Keratinocyte (primary cell): Measurements from ENCODE around the gene YJU2. TPM values are rescaled to one million over a fixed set of nuclear protein-coding genes. Genes with fewer than 3 reads are reported as not detected.
"Not testable (repeated sequence)": the region's sequence is repeated elsewhere in the genome, so short reads cannot be mapped to it uniquely, and the experiment has no call there.

Experiments
- DNase-seq: peaks from one replicate; pipeline ENCODE4 v3.0.0-alpha.2; 2011; ENCODE audit warnings: low read depth, missing footprints, low spot score
- FAIRE-seq: peaks from 2 replicates; lab custom pipeline; 2011; peaks lifted over from hg19 to GRCh38; lab: Jason Lieb, UNC
- H2AFZ ChIP-seq: 2 replicates; pipeline ENCODE4 v1.6.0; 2012; ENCODE audit warnings: low read length, control low read depth, inconsistent platforms; ENCODE audit not compliant: control insufficient read depth
- H3K27ac ChIP-seq: 2 replicates; pipeline ENCODE4 v1.5.1; 2011; ENCODE audit warnings: low read length; ENCODE audit not compliant: control insufficient read depth, insufficient read depth
- H3K27me3 ChIP-seq: 3 replicates; pipeline ENCODE4 v1.6.0; 2011; ENCODE audit warnings: low read length; ENCODE audit not compliant: control insufficient read depth, insufficient read depth; ENCODE audit errors: extremely low read depth
- H3K36me3 ChIP-seq, 2 experiments: 2 replicates in 1 of 2; 3 replicates in 1 of 2; pipeline ENCODE4 v1.5.1; 2011; ENCODE audit warnings: low read length in 2 of 2, mild to moderate bottlenecking in 1 of 2; ENCODE audit not compliant: control insufficient read depth in 2 of 2, insufficient read depth in 2 of 2; ENCODE audit errors: extremely low read depth in 1 of 2
- H3K4me1 ChIP-seq: 3 replicates; pipeline ENCODE4 v1.5.1; 2011; ENCODE audit warnings: low read length; ENCODE audit not compliant: control insufficient read depth, insufficient read depth; ENCODE audit errors: extremely low read depth
- H3K4me2 ChIP-seq: 3 replicates; pipeline ENCODE4 v1.6.0; 2011; ENCODE audit warnings: low read depth, low read length; ENCODE audit not compliant: control insufficient read depth, insufficient read depth; ENCODE audit errors: extremely low read depth
- H3K4me3 ChIP-seq, 3 experiments: fragments of 200-600 bp in 1 of 3; sonication (generic) in 1 of 3; 2 replicates in 2 of 3; 3 replicates in 1 of 3; pipeline ENCODE4 v1.5.1; 2011 to 2016; ENCODE audit warnings: low read length in 3 of 3, mild to moderate bottlenecking in 3 of 3, control low read depth in 2 of 3, inconsistent platforms in 1 of 3, low read depth in 1 of 3, mixed read lengths in 1 of 3, mixed run types in 1 of 3, moderate library complexity in 1 of 3; ENCODE audit not compliant: control insufficient read depth in 2 of 3, insufficient read depth in 2 of 3; ENCODE audit errors: extremely low read depth in 1 of 3
- H3K79me2 ChIP-seq: 2 replicates; pipeline ENCODE4 v1.6.0; 2012; ENCODE audit warnings: low read length; ENCODE audit not compliant: control insufficient read depth, insufficient read depth
- H3K9ac ChIP-seq: 3 replicates; pipeline ENCODE4 v1.6.0; 2011; ENCODE audit warnings: low read length; ENCODE audit not compliant: control insufficient read depth, insufficient read depth; ENCODE audit errors: extremely low read depth
- H3K9me1 ChIP-seq: 3 replicates; pipeline ENCODE4 v1.6.0; 2011; ENCODE audit warnings: low read length; ENCODE audit not compliant: control insufficient read depth, insufficient read depth; ENCODE audit errors: extremely low read depth
- H3K9me3 ChIP-seq: 2 replicates; pipeline ENCODE4 v1.5.1; 2012; ENCODE audit warnings: low read depth, low read length; ENCODE audit not compliant: control insufficient read depth
- H4K20me1 ChIP-seq: 3 replicates; pipeline ENCODE4 v1.6.0; 2011; ENCODE audit warnings: low read length; ENCODE audit not compliant: control insufficient read depth, insufficient read depth; ENCODE audit errors: extremely low read depth
- CTCF ChIP-seq, 3 experiments: IDR thresholded peaks in 1 of 3; conservative IDR thresholded peaks in 1 of 3; optimal IDR thresholded peaks in 1 of 3; 2 replicates in 2 of 3; 3 replicates in 1 of 3; pipeline versions ENCODE3 to v1.5.1; 2011; ENCODE audit warnings: low read length in 3 of 3, mild to moderate bottlenecking in 3 of 3, moderate library complexity in 2 of 3, control low read depth in 1 of 3, inconsistent platforms in 1 of 3; ENCODE audit not compliant: insufficient read depth in 2 of 3; ENCODE audit errors: extremely low read depth in 1 of 3
- EZH2 ChIP-seq: IDR thresholded peaks from one replicate; pipeline ENCODE4 v1.6.1; 2012; ENCODE audit warnings: inconsistent platforms, mild to moderate bottlenecking, low read length, moderate library complexity
- dilution Hi-C: fragments of 300-500 bp; cut with MboI; formaldehyde crosslinking; loops from one replicate; pipeline ENCODE4 v1.7.0; 2020; ENCODE audit warnings: low sequenced_read_pairs; ENCODE audit not compliant: extremely low pct_ligation_motif_present
- polyA plus RNA-seq, 5 experiments: library from polyadenylated mRNA; depleted of rRNA in 3 of 5; stranded (reverse) in 3 of 5; stranded (forward) in 1 of 5; unstranded in 1 of 5; fragments of >200 nt; gene quantifications; 1 replicate in 1 of 5; 2 replicates in 3 of 5; 3 replicates in 1 of 5; pipeline versions ENCODE4 v1.2.1 to v1.2.3, GENCODE V29; 2011 to 2012; ENCODE audit warnings: missing spikeins in 2 of 5, low read depth in 1 of 5, low replicate concordance in 1 of 5

The YJU2 gene
- polyA plus RNA-seq, 1 donor (not counting 4 experiments of a cell fraction or from before 2014, with no cell fraction given): 13.7 TPM

- no peaks in the 10 kb centered on the region for H3K9me1 ChIP-seq
- TF ChIP-seq EZH2 (no peak), CTCF (optimal IDR thresholded peaks at IDR 0.05 in 1 of 3, IDR thresholded peaks at IDR 0.05 in 1 of 3, conservative IDR thresholded peaks at IDR 0.05 in 1 of 3; ENCODE audit: extremely low read depth in 1 of 3, insufficient read depth in 2 of 3, low read length in 3 of 3) (no peak)
- H3K9me3 ChIP-seq: no peaks in the 10 kb centered on the region
- FAIRE-seq (no peak), DNase-seq (no peak)
- dilution Hi-C loops: no loop called here
- no peak overlapping the region for H3K9ac ChIP-seq
- peaks cover 15% of the 10 kb centered on the region for H3K27me3 ChIP-seq
- H3K4me1 ChIP-seq: no peaks in the 10 kb centered on the region
- no peak overlapping the region for H3K27ac ChIP-seq
- H3K4me3 ChIP-seq: no peak overlapping the region
- H3K79me2 ChIP-seq: no peaks in the 10 kb centered on the region
- no peaks in the 10 kb centered on the region for H3K36me3 ChIP-seq
- H4K20me1 ChIP-seq: no peaks in the 10 kb centered on the region
- H2AFZ ChIP-seq: no peak overlapping the region
- no peak overlapping the region for H3K4me2 ChIP-seq
Measured at GRCh38 chr19:4228765-4229178, 18.1 kb upstream of the YJU2 start.

- no peak within 1 kb of the TSS for H3K27ac ChIP-seq
- H3K36me3 ChIP-seq: no peaks in the 10 kb centered on the region
- no peaks in the 10 kb centered on the region for H4K20me1 ChIP-seq
- no peak for FAIRE-seq
- TF ChIP-seq EZH2 (no peak), CTCF (optimal IDR thresholded peaks at IDR 0.05 in 1 of 3, IDR thresholded peaks at IDR 0.05 in 1 of 3, conservative IDR thresholded peaks at IDR 0.05 in 1 of 3; ENCODE audit: extremely low read depth in 1 of 3, insufficient read depth in 2 of 3, low read length in 3 of 3) (no peak)
- dilution Hi-C loops: no loop called here
- H3K4me3 ChIP-seq: no peak within 1 kb of the TSS
- no peak for DNase-seq
- H3K27me3 ChIP-seq: peaks cover 15% of the 10 kb centered on the region
- H3K79me2 ChIP-seq: no peaks in the 10 kb centered on the region
- no peaks in the 10 kb centered on the region for H3K4me1 ChIP-seq
- H3K4me2 ChIP-seq: peak within 1 kb of the TSS; percentile 16
- no peaks in the 10 kb centered on the region for H3K9me3 ChIP-seq
- H3K9ac ChIP-seq: no peak within 1 kb of the TSS
- no peaks in the 10 kb centered on the region for H3K9me1 ChIP-seq
- H2AFZ ChIP-seq: no peak within 1 kb of the TSS
Measured at GRCh38 chr19:4229179-4229931, 17.5 kb upstream of the YJU2 start, which contains the start of gene EBI3. Gene EBI3 (plus strand): TSS chr19:4229523. CDS start chr19:4229551, 28 bp downstream.

GRCh38 chr19:4230237-4230636 lies 16.6 kb upstream of the YJU2 start:
- H3K79me2 ChIP-seq, H3K9me3 ChIP-seq, dilution Hi-C loops, FAIRE-seq, DNase-seq, H3K4me1 ChIP-seq, H3K9me1 ChIP-seq, H3K4me2 ChIP-seq, H3K9ac ChIP-seq, H4K20me1 ChIP-seq, H3K27ac ChIP-seq, H3K4me3 ChIP-seq, H2AFZ ChIP-seq, H3K36me3 ChIP-seq: not testable (repeated sequence)
- peaks cover 15% of the 10 kb centered on the region for H3K27me3 ChIP-seq

- H2AFZ ChIP-seq, H3K9me1 ChIP-seq, H3K36me3 ChIP-seq, H3K27ac ChIP-seq, H3K4me1 ChIP-seq, H3K4me2 ChIP-seq, H3K4me3 ChIP-seq, FAIRE-seq, DNase-seq, dilution Hi-C loops, H3K9ac ChIP-seq, H3K9me3 ChIP-seq, H3K79me2 ChIP-seq, H4K20me1 ChIP-seq: not testable (repeated sequence)
- H3K27me3 ChIP-seq: peaks cover 15% of the 10 kb centered on the region
Measured at GRCh38 chr19:4231521-4231920, 15.4 kb upstream of the YJU2 start.
